Keratinocyte (primary cell): ENCODE results near the gene FRMPD4.

Source experiments
- CTCF ChIP-seq, 3 experiments: IDR thresholded peaks in 1 of 3; conservative IDR thresholded peaks in 1 of 3; optimal IDR thresholded peaks in 1 of 3; 2 replicates in 2 of 3; 3 replicates in 1 of 3; pipeline versions ENCODE3 to v1.5.1; 2011; ENCODE audit warnings: low read length in 3 of 3, mild to moderate bottlenecking in 3 of 3, moderate library complexity in 2 of 3, control low read depth in 1 of 3, inconsistent platforms in 1 of 3; ENCODE audit not compliant: insufficient read depth in 2 of 3; ENCODE audit errors: extremely low read depth in 1 of 3
- EZH2 ChIP-seq: IDR thresholded peaks from one replicate; pipeline ENCODE4 v1.6.1; 2012; ENCODE audit warnings: inconsistent platforms, mild to moderate bottlenecking, low read length, moderate library complexity

GRCh38 chrX:12118134-12118533 lies 20.1 kb upstream of the FRMPD4 start:
- no peak for TF ChIP-seq CTCF (optimal IDR thresholded peaks at IDR 0.05 in 1 of 3, IDR thresholded peaks at IDR 0.05 in 1 of 3, conservative IDR thresholded peaks at IDR 0.05 in 1 of 3; ENCODE audit: extremely low read depth in 1 of 3, insufficient read depth in 2 of 3, low read length in 3 of 3)
- no peak for TF ChIP-seq EZH2
